ENCODE results near the gene MFNG. TPM values are rescaled to one million over a fixed set of nuclear protein-coding genes. Genes with fewer than 3 reads are reported as not detected.

MFNG gene
- total RNA-seq, 2 donors from 2014 or later = 88.7 to 169 TPM

DNA sequence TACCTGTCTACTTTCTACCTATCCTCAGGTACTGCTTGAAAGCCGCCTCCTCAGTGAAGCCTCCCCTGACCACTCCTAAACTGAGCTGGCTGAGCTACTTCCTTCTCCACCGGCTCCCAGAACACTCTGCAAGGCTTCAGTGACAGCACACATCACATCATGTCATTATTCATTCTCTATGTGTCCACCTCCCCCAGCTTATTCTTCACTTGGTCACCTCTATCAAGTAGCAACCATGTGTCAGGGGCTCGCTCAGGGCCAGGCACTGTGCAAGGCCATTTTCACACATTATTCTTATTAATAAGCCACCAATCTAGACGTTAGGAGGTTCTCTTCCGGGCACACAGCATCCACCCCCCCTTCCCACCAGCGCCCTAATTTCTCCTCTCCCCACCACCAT lies 55.2 kb downstream of the MFNG start:
- H3K9me3 Mint-ChIP-seq = peaks cover 0 to 5% of the 10 kb centered on the region in 2 donors
- H3K36me3 Mint-ChIP-seq = peaks cover 6 to 8% of the 10 kb centered on the region in 2 donors
- DNase-seq (ENCODE audit: low spot score in 2 of 2) (no peak), ATAC-seq (no peak)
- peak overlapping the region in 1 of 2 donors; percentile 85 for H3K27ac Mint-ChIP-seq

DNA sequence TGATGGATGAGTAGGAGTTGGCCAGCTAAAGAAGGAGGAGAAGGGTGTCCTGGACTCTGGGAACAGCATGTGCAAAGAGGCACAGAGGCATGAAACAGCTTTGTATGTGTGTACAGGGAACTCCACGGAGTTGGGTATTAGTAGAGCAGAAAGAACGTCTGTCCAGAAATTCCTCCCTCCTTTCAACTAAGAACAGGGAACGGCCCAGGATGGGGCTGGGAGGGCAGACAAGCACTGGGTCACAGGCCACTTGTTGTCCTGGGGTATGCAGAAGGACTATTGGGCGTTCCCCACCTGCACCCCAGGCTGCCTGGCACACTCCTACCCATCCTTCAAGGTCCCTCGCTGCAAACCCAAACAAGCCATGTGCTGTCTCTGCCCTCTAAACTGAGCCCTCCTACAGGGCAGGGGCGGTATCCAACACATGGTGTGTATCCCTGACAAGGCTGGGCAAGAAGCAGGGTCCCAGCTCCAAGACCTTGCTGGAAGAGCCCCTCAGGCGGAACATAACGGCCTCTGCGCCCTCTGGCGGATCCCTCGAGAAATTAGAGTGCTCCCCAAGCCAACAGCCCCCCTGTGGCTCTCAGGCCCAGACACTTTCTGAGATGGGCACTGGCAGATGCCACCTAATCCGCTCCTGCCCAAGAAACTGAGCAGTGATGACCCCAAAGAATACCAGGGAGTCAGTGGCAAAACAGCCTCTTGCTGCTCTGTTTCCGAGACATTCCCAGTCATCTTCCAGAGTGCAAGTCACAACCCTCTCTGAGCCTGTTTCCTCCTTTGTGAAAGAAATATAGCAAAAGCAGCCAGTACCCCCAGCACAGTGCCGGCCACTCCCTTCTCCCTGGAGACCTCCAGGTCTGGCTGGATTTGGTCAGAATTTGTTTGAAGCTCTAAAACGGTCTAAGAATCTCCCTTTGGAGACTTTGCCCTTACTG lies 57.3 kb downstream of the MFNG start:
- Mint-ChIP-seq H3K36me3 (peaks cover 6 to 8% of the 10 kb centered on the region in 2 donors), H3K9me3 (peaks cover 0 to 5% of the 10 kb centered on the region in 2 donors), H3K27ac (no peak overlapping the region)
- peak in 1 of 2 donors; percentile 43 for ATAC-seq
- DNase-seq (ENCODE audit: low spot score in 2 of 2) = peak in 1 of 2 donors; percentile 61

DNA sequence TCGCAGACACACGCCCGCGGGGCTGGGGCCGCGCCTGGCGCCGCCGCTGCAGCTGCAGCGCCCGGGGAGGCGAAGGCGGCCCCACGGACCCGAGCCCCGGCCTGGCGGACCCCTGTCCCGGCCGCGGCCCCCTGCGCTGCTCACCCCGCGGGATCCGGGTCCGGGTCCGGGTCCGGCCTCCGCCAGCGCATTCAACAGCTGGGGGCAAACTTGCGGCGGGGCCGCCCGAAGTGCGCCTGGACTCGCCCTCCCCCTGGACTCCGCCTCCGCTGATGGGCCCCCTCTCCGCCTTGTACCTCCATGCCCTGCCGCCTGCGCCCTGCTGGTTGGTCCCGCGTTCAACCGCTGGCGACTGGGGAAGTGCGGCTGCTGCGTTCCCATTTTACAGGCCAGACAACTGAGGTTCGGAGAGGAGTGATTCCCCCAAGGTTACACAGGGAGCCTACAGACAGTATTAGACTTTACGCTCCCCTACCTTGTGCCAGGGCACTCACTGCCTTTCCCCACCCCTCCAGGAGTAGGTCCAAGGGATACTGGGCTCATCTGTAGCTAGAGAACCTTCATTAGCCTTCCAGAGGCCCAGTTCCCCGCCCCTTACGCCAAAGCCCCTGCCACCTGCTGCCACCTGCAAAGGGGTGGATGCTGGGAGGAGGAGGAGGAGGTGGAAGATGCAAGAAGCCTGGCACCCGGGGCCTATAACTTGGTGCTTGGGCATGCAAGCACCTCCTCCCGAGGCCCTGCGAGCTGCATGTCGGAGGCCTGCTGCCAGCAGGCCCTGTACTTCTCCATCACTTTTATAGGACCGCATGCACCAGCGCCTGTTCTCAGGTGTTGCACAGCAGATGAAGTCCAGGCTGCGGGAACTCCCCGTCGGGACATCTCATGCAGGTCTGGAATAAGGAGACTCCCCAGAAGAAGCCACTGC lies 58.2 kb downstream of the MFNG start:
- Mint-ChIP-seq H3K27ac (no peak overlapping the region), H3K9me3 (peaks cover 0 to 5% of the 10 kb centered on the region in 2 donors), H3K36me3 (peaks cover 6% of the 10 kb centered on the region in 2 donors)
- DNase-seq (ENCODE audit: low spot score in 2 of 2) = no peak
- ATAC-seq = no peak

DNA sequence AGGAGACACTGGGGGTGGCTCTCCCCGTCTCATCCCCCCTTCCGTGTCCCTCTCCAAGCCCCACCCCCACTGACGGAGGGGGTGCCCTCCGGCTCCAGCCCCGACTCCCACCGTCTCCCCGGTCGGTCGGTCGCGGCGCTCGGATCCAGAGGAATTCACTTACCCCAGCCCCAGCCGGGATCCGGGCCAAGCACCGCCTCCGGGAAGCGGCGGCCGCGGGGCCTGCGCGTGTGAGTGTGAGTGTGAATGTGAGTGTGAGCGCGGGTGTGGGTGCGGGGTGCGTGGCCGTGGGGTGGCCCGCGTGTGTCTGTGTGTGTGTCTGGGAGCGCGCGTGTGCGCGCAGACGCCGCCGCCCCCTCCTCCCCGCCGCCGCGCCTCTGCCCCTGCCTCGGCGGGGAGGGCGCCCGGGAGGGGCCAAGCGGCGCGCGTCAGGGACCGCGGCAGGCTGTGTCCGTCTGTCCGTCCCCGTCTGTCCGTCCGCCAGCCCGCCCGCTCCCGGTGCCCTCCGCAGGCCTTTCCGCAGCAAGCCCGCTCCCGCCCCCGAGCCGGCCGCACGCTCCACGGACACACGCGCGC lies 59.0 kb downstream of the MFNG start, which contains the start of gene ELFN2:
TSS of gene ELFN2 (minus strand) at position 345 of the 576 bp plus-strand sequence. CDS start 51,945 bp downstream, outside the sequence.
- Mint-ChIP-seq H3K27ac (no peak within 1 kb of the TSS), H3K9me3 (no peaks in the 10 kb centered on the region), H3K36me3 (no peaks in the 10 kb centered on the region)
- DNase-seq (ENCODE audit: low spot score in 2 of 2) = no peak
- no peak for ATAC-seq

DNA sequence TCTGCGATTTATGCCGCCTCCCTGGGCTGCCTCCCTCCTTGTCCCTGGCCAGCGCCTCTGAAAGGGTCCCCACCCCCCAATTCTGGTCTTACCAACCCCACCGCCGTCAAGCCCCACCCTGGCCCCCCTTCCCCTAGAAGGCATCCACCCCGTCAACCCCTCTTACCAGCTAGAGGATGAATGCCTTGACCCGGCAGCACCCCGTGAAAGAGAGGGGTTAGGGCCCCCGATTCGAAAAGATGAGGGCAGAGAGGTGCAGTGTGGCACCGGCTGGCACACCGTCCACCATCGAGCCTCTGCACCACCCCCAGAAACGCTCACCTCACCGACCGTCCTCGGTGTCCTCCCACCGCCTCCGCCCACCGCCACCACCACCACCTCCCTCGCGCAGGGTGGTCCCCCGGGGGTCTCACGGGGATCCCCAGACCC lies 59.5 kb downstream of the MFNG start:
- no peaks in the 10 kb centered on the region for H3K36me3 Mint-ChIP-seq
- DNase-seq (ENCODE audit: low spot score in 2 of 2) (no peak), ATAC-seq (no peak)
- no peak overlapping the region for H3K27ac Mint-ChIP-seq
- no peaks in the 10 kb centered on the region for H3K9me3 Mint-ChIP-seq

DNA sequence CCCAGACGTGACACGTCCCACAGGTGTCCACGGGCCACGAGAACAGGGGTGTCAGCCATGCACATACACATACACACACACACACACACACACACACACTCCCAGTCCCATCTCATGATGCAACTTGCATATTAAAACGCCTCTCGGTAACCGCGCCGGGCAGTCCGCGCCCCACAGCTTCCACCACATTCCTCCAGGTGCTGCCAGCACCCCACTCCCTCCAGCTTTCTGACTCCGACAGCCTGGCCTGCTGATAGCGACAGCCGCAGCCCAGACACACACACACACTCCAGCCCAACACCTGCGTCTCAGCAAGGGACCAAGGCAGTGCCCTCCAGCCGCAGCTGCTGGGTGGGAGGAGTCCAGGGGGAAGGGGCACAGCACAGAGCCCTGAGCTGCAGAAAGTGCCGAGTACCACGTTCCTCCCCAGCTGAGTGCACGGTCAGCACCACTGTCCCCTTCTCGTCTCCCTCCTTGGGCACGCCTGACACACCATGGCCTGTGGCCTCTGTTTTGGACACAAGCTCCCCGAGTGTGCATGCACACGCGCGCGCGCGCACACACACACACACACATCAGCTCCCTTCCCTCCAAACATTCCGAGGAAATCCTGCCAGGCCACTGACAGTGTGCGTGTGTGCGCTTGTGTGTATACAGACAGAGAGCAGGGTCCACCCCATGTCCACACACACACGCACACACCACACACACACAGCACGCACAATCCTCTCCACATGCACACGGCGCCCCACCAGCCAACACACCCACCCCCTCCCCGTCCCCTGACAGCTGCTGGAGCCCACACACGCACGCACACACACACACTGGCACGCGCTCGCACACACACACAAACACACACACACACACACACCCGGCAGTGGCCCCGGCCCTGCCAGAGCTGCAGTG lies 60.1 kb downstream of the MFNG start:
- DNase-seq (ENCODE audit: low spot score in 2 of 2) (no peak), ATAC-seq (no peak)
- Mint-ChIP-seq H3K27ac (no peak overlapping the region), H3K36me3 (no peaks in the 10 kb centered on the region), H3K9me3 (no peaks in the 10 kb centered on the region)

DNA sequence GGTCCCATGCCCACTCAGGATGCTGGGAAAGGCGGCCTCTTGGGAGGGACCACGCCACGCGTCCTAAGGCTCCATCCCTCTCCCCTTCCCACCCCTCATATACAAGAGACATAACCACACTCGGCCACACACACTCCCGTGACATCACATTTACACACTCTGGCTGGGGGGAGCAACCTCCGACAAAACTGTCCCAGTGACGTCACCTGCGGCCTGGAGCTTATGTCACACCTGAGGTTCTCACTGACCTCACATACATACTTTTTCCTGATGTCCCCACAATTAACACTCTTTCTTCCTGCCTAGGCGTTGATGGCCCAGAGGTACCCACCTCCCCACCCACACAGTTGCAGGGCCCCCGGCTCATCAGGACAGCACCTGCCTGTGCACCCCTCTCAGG lies 60.8 kb downstream of the MFNG start:
- no peaks in the 10 kb centered on the region for H3K9me3 Mint-ChIP-seq
- H3K36me3 Mint-ChIP-seq = peaks cover 0 to 2% of the 10 kb centered on the region in 2 donors
- DNase-seq (ENCODE audit: low spot score in 2 of 2) (no peak), ATAC-seq (no peak)
- H3K27ac Mint-ChIP-seq = no peak overlapping the region

DNA sequence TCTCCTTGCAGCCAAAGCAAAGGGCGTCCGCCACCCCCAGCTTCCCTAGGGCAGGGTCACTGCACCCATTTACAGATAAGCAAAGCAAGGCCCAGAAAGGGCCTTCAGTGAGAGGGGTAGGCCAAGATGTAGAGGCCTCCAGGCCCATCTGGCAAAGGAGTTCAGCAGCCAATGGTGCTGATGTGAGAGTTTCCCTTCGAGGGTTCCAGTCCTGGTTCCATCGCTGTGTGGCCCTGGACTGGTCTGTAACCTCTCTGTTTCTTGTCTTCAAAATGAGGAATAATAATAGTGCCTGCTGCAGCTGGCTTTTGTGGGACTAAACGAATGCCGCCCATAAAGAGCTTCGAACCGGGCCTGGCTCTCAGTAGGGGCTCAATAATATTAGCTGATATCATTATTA lies 62.9 kb downstream of the MFNG start:
- DNase-seq (ENCODE audit: low spot score in 2 of 2) (no peak), ATAC-seq (no peak)
- Mint-ChIP-seq H3K36me3 (peaks cover 0 to 5% of the 10 kb centered on the region in 2 donors), H3K27ac (no peak overlapping the region), H3K9me3 (no peaks in the 10 kb centered on the region)

DNA sequence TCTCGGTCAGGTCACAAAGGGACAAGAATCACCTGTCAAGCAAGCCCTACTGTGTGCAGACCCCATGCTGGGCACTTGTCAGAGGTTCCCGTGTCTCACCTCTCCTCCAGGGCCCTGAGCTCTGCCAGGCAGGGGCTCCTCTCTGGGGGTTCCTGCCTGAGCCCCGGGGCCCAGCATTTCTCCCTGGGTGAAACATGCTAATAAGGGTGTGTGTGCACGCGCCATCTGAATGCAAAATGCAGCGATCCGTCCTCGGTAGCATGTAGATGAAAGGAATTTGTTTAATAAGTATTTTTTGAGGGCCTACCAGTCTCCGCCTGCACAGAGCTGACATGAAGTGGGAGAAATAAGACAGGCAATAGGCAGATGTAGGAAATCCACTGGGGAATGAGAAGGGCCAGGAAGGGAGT lies 64.7 kb downstream of the MFNG start:
- Mint-ChIP-seq H3K27ac (no peak overlapping the region), H3K36me3 (peaks cover 0 to 5% of the 10 kb centered on the region in 2 donors), H3K9me3 (no peaks in the 10 kb centered on the region)
- DNase-seq (ENCODE audit: low spot score in 2 of 2) = no peak
- ATAC-seq = no peak

DNA sequence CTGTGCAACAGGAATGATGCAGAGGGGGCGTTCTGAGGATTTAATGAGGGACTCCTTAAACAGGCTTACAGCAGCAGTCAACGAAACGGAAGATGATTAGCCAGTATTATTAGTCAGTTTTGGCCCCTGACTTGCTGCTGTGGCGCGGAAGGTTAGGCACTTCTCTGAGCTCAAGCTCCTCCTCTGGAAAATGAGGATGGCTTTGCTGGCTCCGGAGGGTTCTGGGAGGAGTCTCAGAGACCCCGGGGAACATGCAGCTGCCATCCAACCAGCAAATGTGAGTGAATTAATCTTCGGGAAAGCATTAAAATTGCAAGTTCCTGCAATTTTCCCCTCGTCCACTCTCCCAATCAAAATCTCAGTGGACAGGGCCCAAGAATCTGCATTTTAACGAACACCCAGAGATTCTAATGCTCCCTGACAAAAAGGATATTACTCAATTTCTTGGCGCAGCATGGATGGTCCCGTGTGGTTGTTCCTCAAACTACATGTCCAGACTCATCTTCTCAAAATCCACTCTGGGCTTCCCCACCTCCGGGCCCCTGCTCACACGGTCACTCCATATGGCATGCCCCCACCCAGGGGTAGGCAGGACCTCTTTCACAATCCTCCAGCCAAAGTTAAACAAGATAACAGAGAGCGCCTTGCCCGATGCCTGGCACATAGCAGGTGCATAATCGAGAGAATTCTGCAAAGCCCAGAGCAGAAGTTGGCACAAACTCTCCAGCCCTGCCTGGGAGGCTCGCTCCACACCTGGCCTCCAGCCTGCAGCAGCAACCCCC lies 65.3 kb downstream of the MFNG start:
- no peak for DNase-seq (ENCODE audit: low spot score in 2 of 2)
- no peak for ATAC-seq
- Mint-ChIP-seq H3K27ac (no peak overlapping the region), H3K9me3 (no peaks in the 10 kb centered on the region), H3K36me3 (peaks cover 0 to 5% of the 10 kb centered on the region in 2 donors)

DNA sequence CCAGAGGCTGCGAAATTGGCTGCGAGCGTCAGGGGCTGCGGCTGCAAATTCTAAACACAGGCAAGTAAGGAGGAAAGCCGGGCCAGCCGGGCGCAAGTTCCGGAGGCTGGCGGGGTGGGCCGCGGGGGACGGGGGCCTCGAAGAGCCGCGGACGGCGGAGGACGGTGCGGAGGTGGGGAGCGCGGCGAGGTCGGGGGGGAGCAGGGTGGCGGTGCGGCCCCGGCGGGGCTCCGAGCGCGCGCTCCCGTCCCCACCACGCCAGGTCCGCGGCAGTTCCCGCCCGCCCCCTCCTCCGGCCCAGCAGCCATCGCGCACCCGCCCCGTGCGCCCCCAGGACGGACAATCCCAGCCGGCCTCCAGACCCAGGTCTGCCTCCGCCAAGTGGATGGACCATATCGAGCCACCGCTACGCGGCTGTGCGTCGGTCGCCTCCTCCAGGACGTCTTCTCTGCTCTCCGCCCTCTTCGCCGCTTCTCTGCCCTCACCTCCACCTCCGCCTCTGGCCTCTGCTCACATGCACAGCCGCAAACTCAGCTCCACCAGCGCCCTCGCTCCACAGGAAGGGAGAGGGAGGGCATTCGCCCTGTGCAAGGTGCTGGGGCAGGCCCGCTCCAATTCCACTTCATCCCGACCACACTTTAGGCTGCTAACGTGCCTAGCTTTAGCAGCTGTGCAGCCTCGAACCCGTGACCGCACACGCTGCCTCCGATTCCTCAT lies 66.1 kb downstream of the MFNG start:
- no peak overlapping the region for H3K27ac Mint-ChIP-seq
- H3K36me3 Mint-ChIP-seq = peaks cover 0 to 5% of the 10 kb centered on the region in 2 donors
- no peaks in the 10 kb centered on the region for H3K9me3 Mint-ChIP-seq
- peak; percentile 33 to 62 for ATAC-seq
- DNase-seq (ENCODE audit: low spot score in 2 of 2) = no peak

DNA sequence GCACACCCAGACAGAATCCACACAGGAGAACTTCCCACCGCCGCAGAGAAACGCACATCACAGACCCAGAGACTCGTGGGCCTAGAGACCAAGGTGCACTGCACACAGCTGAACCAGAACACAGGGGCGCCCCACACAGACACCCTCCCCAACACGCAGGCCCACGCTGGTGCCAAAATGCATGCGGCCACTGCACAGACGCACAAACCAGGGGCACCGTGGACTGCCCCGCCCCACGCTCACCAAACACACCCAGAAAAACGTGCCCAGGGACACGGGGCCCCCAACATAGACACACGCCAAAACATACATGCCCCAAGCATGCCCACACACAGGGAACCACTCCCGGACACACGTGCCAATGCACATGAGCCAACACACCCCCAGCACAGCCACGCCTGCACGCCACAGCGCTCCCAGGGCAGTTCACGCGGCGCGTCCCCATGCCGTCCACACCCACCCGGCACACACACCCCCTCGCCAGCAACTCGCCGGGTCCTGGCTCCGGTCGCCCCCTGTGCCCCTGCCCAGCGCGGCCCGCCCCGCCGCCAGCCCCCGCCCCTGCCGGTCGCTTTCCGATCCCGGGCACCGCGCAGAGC lies 66.7 kb downstream of the MFNG start:
- ATAC-seq = peak in 1 of 2 donors; percentile 21
- Mint-ChIP-seq H3K36me3 (peaks cover 0 to 5% of the 10 kb centered on the region in 2 donors), H3K27ac (no peak overlapping the region), H3K9me3 (no peaks in the 10 kb centered on the region)
- no peak for DNase-seq (ENCODE audit: low spot score in 2 of 2)

Measured in activated naive CD4-positive, alpha-beta T cell treated with anti-CD3 and anti-CD28 coated beads, Interleukin-2, amount 50 U/mL, for 72 hours (primary cell).